Small intestine (tissue), 7 donors: Measurements from ENCODE around the gene DACH1. TPM values are rescaled to one million over a fixed set of nuclear protein-coding genes. Genes with fewer than 3 reads are reported as not detected.

Experiments used
- DNase-seq, 2 donors: peaks; one replicate each; pipeline versions ENCODE4 v3.0.0 to v3.0.0-alpha.2; 2013
- FAIRE-seq: peaks from 2 replicates; lab custom pipeline; 2012; peaks lifted over from hg19 to GRCh38; lab: Jason Lieb, UNC
- H3K27ac ChIP-seq, 3 donors: one replicate each; pipeline ENCODE4 v1.5.1; 2013; ENCODE audit warnings: low read length in 2 of 3, mild to moderate bottlenecking in 2 of 3, control low read depth in 1 of 3, inconsistent platforms in 1 of 3, low read depth in 1 of 3, moderate library complexity in 1 of 3
- H3K27me3 ChIP-seq, 3 donors: one replicate each; pipeline ENCODE4 v1.6.1; 2013; ENCODE audit warnings: low read length in 3 of 3, inconsistent platforms in 1 of 3; ENCODE audit not compliant: control insufficient read depth in 3 of 3, insufficient read depth in 3 of 3
- H3K36me3 ChIP-seq, 3 donors: one replicate each; pipeline ENCODE4 v1.6.1; 2013; ENCODE audit warnings: low read length in 3 of 3, inconsistent platforms in 1 of 3, low read depth in 1 of 3, mild to moderate bottlenecking in 1 of 3, moderate library complexity in 1 of 3; ENCODE audit not compliant: control insufficient read depth in 3 of 3, insufficient read depth in 2 of 3
- H3K4me1 ChIP-seq, 3 donors: one replicate each; pipeline ENCODE4 v1.6.1; 2013; ENCODE audit warnings: low read length in 2 of 3, inconsistent platforms in 1 of 3, low read depth in 1 of 3, mild to moderate bottlenecking in 1 of 3, moderate library complexity in 1 of 3; ENCODE audit not compliant: control insufficient read depth in 3 of 3, insufficient read depth in 2 of 3
- H3K4me3 ChIP-seq, 3 donors: one replicate each; pipeline ENCODE4 v1.5.1; 2013; ENCODE audit warnings: low read length in 3 of 3, control low read depth in 1 of 3, inconsistent platforms in 1 of 3, low read depth in 1 of 3, mild to moderate bottlenecking in 1 of 3, moderate library complexity in 1 of 3
- H3K9me3 ChIP-seq, 2 donors: one replicate each; pipeline ENCODE4 v1.6.1; 2013; ENCODE audit warnings: low read depth in 1 of 2, low read length in 1 of 2; ENCODE audit not compliant: control insufficient read depth in 2 of 2, insufficient read depth in 1 of 2
- WGBS, 3 donors: extraction: QIAGEN DNeasy Blood & Tissue Kit; methylation state at CpG; one replicate each; pipeline ENCODE4 v1.1.7; 2013; 5-methylcytosine and 5-hydroxymethylcytosine counted together
- polyA plus RNA-seq, 4 donors: library from polyadenylated mRNA; stranded (reverse) in 3 of 4; unstranded in 1 of 4; fragments of 200-250 nt in 3 of 4; fragments of 120-200 nt in 1 of 4; gene quantifications; one replicate each; pipeline versions ENCODE4 v1.2.1 to v1.2.3, GENCODE V29; 2013
- donor health status: healthy with polysubstance abuse.
- donor health status: control.
- donor health status: control.
- donor health status: Bipolar disorder and iron deficiency.
- donor health status: healthy.

The DACH1 gene
- polyA plus RNA-seq, 4 donors, result 1.8 to 30.2 (median 4.3) TPM

DNA sequence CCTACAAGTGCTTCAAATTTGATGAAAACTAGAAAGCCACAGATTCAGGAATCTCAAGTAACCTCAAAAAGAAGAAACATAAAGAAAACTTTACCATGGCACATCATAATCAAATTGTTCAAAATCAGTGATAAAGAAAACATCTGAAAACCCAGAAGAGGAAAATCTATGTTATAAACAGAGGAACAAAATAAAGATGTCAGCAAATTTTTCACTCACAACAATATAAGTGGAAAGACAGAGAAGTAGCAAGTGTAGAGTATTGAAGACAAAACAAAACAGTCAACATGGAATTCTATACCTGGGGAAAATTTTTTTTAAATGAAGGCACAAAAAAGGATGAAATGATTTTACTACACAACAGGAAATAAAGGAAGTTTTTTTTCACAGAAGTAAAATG is 470.9 kb downstream of the DACH1 start:
- no peak overlapping the region for H3K27ac ChIP-seq
- H3K9me3 ChIP-seq, result no peaks in the 10 kb centered on the region
- FAIRE-seq, result no peak
- H3K4me1 ChIP-seq, result no peaks in the 10 kb centered on the region
- no peaks in the 10 kb centered on the region for H3K27me3 ChIP-seq
- no peak overlapping the region for H3K4me3 ChIP-seq
- no peak for DNase-seq
- no peaks in the 10 kb centered on the region for H3K36me3 ChIP-seq

DNA sequence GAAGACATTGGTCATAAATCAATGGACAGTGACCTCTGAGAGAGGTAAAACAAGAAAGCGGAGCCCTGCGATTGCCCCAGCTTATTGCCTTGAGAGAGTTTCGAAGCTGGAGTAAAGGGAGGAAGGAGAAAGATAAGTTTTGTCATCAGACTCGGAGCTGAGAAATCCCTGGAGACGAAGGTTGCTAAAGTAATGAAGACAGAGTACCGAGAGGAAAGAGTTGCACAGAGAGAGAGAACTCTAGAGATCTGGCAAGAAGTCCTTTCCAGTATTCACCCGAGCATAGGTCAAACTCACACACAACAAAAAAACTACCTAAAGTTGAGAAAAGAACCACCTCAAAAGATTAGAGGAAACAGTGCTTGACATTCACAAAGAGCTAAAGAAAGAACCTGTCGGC is 472.0 kb downstream of the DACH1 start:
- H3K27ac ChIP-seq, result no peak overlapping the region
- DNase-seq, result no peak
- H3K9me3 ChIP-seq, result no peaks in the 10 kb centered on the region
- no peak for FAIRE-seq
- H3K36me3 ChIP-seq, result no peaks in the 10 kb centered on the region
- no peaks in the 10 kb centered on the region for H3K27me3 ChIP-seq
- H3K4me1 ChIP-seq, result no peaks in the 10 kb centered on the region
- no peak overlapping the region for H3K4me3 ChIP-seq
- 73 to 79% (median 78%) methylated on average over 8 of the region's 8 CpGs for whole genome bisulfite sequencing, 3 donors

- WGBS, 3 donors, result 78 to 88% (median 82%) methylated on average over 3 of the region's 3 CpGs
- no peak overlapping the region for H3K4me3 ChIP-seq
- H3K9me3 ChIP-seq, result no peaks in the 10 kb centered on the region
- no peak for FAIRE-seq
- H3K27me3 ChIP-seq, result no peaks in the 10 kb centered on the region
- H3K4me1 ChIP-seq, result no peaks in the 10 kb centered on the region
- no peak overlapping the region for H3K27ac ChIP-seq
- DNase-seq, result no peak
- H3K36me3 ChIP-seq, result no peaks in the 10 kb centered on the region
These were observed 472.8 kb downstream of the DACH1 start for GRCh38 chr13:71394176-71394575.
